Superior temporal gyrus (tissue), 1 donor: ENCODE results near the gene BPIFB6.

Experiments used
- DNase-seq: peaks from one replicate; pipeline ENCODE4 v3.0.0-alpha.2; 2016; ENCODE audit errors: extremely low spot score

Gene BPIFB6

GRCh38 chr20:33059741-33060390, 28.4 kb downstream of the BPIFB6 start:
- no peak for DNase-seq

- DNase-seq, result no peak
Observed at GRCh38 chr20:33061658-33062028, 30.2 kb downstream of the BPIFB6 start.

GRCh38 chr20:33062105-33062824, 30.8 kb downstream of the BPIFB6 start:
- no peak for DNase-seq

GRCh38 chr20:33062825-33063149, 31.3 kb downstream of the BPIFB6 start:
- no peak for DNase-seq

GRCh38 chr20:33063271-33063670, 31.8 kb downstream of the BPIFB6 start:
- DNase-seq, result no peak

GRCh38 chr20:33064572-33065287, 33.3 kb downstream of the BPIFB6 start:
- no peak for DNase-seq

- no peak for DNase-seq
Observed at GRCh38 chr20:33065785-33066184, 34.3 kb downstream of the BPIFB6 start.

- no peak for DNase-seq
Observed at GRCh38 chr20:33067806-33068205, 36.4 kb downstream of the BPIFB6 start.

- no peak for DNase-seq
Observed at GRCh38 chr20:33068251-33068939, 36.9 kb downstream of the BPIFB6 start.

GRCh38 chr20:33069673-33070072, 38.2 kb downstream of the BPIFB6 start:
- DNase-seq, result no peak

- DNase-seq, result no peak
Observed at GRCh38 chr20:33070111-33071053, 38.9 kb downstream of the BPIFB6 start.

GRCh38 chr20:33071198-33071597, 39.8 kb downstream of the BPIFB6 start:
- no peak for DNase-seq

GRCh38 chr20:33072362-33072761, 40.9 kb downstream of the BPIFB6 start:
- DNase-seq, result no peak

GRCh38 chr20:33072813-33073212, 41.4 kb downstream of the BPIFB6 start:
- DNase-seq, result no peak

- DNase-seq, result no peak
Observed at GRCh38 chr20:33074675-33075074, 43.2 kb downstream of the BPIFB6 start.

GRCh38 chr20:33075281-33075680, 43.8 kb downstream of the BPIFB6 start:
- no peak for DNase-seq

- peak; percentile 61 for DNase-seq
Observed at GRCh38 chr20:33076662-33077372, 45.4 kb downstream of the BPIFB6 start.

- DNase-seq, result no peak
Observed at GRCh38 chr20:33079259-33079658, 47.8 kb downstream of the BPIFB6 start, which contains the start of gene BPIFB4. Gene BPIFB4, plus strand, starts transcription at chr20:33079643. Its CDS starts 1,884 bp downstream, at chr20:33081527.

GRCh38 chr20:33081411-33082154, 50.1 kb downstream of the BPIFB6 start:
- no peak for DNase-seq

GRCh38 chr20:33082546-33082945, 51.1 kb downstream of the BPIFB6 start:
- no peak for DNase-seq
